NCI-H1436 (cell line): Measurements from ENCODE around the gene SLC2A4RG.
"Not testable (repeated sequence)": the region's sequence is repeated elsewhere in the genome, so short reads cannot be mapped to it uniquely, and the experiment has no call there.

Experiments used
- DNase-seq: peaks from one replicate; lab custom pipeline; 2025; lab: John Stamatoyannopoulos, UW

The SLC2A4RG gene

DNA sequence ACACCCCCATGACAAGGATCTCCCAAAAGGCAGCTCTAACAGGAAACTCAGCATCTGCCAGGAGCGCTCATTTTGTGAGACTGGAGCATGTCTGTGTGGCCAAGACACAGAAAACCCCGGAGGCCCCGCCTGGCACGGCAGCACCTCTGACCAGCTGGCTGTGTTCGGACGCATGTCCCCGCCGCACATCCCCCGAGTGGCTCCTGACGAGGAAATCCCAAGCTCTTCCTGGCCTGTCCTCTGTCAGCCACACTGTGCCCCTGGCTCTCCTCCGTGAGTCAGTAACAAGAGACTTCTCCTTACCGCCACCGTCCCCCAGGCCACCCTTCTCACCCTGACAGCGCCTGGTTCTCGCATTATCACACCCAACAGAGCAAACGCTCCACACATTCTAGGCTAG is 14.4 kb downstream of the SLC2A4RG start:
- DNase-seq, result no peak

DNA sequence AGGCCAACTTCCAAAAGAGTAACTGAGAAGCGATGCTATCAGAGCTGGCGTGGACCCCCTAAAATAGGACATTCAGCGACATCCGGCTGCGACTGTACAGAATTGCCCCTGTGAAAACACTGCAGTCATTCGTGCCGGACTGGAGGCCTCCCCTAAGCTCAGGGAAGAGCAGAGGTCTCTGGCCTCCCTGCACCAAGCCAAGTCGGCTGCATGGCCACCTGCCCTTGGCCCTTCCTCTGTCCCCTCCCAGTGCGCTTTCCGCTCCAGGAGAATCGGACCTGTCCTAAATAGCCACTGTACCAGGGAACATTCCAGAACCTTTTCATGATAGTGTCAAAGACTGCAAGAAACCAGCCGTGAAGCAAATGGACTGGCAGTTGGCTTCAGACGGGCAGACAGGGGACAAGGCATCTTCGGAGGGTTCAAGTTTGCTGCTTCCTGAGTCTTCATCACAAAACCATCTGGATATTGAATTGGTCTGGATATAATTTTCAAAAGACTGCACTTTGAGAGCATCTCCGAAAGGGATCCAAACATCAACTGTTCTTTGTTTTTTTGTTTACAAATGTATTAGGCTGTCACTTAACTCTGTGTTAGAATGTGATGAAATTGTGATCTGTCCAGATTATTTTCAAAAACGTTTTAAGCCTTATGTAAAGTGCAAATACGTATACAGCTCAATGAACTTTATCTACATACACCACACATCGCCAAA is 16.5 kb downstream of the SLC2A4RG start:
- DNase-seq, result no peak

DNA sequence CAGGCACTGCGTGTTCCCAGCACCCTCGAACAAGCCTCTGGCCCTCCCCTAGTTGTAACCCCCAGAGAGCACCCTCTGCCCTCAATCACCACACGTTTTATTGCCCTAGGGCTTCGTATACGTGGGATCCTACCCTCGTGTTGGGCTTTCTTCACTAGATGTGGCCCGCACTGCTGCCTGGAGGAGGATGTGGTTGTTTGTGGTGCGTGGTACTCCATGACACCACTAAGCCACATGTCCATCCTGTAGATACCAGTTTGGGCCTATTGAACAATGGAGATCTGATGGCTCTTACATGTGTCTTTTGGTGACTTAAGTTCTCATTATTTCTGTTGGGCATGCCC is 17.0 kb downstream of the SLC2A4RG start:
- DNase-seq, result no peak

DNA sequence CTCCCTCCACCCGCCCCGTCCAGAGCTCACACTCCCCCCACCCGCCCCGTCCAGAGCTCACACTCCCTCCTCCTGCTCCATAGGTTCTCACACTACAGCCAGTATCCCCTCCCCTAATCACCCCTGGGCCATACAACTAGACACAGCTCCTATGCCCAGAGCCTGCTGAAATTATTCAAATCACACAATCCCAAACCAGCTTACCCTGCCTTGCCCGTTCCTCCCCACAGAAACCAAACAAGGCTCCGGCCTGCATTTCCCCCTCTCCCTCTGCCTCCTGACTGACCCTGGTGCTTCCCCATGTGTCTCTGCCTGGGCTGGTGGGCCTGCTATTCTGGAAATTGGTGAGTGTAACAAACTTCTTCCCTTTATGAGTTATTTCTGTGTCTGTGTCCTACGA is 18.6 kb downstream of the SLC2A4RG start:
- no peak for DNase-seq

DNA sequence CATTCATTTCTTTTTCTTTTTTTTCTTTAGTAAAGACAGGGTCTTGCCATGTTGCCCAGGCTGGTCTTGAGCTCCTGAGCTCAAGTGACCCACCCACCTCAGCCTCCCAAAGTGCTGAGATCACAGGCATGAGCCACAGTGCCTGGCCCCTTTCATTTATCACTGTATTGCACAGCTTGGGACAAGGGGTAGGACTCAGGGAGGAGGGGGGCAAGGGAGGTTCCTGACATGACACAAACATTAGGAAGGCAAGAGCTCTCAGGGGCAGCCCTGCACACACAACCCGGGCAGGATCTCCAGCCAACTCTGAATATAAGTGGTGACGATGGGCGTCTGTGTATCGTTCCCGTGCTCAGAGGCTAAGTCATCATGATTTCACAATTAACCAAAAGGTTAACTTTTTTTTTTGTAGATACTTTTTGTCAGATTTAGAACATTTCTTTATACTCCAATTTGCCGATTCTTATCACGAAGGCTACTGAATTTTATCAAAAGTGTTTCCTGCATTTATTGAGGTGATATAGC is 19.9 kb downstream of the SLC2A4RG start:
- no peak for DNase-seq

DNA sequence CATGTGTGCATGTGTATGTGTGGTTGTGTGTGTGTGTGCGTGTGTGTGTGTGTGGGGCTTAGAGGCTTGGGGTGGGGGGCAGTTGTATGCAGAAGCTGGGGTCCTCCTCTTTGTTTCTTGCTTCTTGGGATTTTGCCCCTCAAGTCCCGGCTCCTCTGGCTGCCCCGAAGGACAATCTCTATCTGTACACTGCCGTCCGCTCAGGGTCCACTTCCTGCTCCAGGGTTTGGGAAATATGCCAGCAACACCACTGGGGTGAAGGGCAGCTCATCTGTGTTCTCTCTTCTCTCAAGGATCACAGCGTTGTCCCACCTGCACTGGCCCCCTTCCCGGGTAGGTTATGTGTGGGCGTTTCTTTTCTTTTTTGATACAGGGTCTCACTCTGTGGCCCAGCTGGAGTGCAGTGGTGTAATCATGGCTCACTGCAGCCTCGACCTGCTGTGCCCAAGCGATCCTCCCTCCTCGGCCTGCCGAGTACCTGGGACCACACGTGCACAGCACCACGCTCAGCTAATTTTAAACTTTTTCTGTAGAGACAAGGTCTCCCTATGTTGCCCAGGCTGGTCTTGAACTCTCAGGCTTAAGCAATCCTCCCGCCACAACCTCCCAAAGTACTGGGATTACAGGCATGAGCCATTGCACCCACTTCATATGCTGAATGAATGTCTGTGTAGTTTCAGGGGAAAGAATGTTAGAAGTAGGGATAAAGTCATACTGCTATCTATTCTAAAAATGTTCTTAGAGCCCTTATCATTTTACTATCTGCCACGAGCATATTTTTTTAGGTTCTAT is 25.7 kb downstream of the SLC2A4RG start:
- DNase-seq, result no peak

DNA sequence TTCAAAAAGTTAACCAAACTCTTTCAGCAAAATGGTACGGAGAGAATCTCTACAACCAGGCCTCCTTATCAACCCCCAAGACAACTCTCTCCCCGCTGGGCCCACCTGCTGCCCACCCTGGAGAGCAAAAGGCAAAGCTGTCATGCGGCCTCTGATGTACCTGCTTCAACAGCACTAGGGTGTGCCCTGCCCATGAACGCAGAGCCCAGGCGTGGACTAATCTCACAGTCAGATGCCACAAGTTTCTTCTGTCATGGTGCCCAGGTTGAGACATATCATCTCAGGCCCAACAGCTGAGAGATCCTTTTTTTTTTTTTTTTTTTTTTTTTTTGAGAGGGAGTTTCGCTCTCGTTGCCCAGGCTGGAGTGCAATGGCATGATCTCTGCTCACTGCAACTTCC is 26.3 kb downstream of the SLC2A4RG start:
- DNase-seq, result no peak

DNA sequence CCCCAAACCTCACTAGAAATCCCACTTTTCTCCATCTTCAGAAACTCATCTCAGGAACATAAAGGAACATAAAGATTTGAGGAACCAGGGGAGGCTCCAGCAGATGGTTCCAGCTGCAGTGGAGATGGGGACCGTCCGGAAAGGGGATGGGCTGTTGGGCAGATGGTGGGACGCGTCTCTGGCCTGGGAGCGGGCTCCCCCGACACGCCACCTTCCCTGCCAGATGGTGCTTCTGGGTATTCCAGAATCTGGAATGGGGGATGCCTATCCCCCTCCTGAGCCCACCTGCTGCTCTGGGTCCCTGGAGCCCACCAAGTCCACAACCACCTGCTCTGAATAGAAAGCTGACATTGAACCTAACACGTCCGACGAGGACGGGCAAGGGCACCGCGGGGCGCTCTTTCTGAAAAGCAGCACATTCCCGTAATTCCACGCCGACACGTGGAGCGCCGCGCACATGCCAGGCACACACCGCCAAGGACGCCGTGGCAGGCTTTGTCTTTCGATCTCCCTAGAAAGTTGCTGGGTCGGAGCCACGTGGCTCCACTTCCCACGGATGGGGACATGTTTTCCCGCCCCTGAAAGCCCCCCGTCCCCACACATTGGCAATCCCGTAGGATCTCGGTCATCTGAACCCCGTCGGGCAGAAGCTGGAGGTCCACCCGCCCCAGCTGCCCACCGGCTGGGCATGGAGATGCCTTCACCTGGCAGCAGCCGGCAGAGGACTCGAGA is 27.3 kb downstream of the SLC2A4RG start:
- DNase-seq, result no peak

DNA sequence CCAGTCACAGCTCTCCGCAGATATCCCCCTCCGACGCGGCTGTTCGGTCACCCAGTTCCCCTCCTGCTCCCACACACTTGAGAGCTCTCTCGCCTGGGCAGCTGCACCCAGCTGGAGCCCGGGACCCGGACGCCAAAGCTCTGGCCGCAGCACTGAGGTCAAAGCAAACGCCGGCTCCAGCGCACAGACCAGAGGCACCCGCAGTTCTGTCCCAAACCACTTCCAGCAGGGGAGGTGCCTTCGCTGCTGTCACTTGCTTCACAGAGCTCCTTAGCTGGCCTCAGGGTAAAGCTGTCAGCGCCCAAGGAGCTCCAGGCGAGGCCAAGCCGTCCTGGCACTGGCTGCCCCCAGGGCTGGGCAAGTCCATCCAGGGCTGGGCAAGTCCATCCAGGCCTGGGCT is 27.9 kb downstream of the SLC2A4RG start:
- DNase-seq, result no peak

DNA sequence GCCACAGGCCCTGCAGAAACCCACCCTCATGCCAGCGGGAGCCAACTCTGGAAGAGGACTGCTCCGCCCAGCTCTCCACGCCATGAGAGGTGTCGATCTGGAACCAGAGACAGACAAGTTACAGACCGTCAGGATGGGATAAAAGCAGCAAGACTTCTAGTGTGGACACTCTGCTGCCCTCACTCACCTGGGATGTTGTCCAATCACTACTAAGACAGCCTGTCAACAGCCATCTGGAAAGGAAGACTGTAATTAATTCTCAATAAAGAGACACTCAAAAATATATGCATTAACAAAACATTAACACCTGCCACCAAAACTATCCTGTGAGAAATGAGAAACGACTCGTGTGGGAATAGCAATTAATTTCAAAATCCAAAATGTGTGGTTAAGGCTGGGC is 28.3 kb downstream of the SLC2A4RG start:
- DNase-seq, result no peak

DNA sequence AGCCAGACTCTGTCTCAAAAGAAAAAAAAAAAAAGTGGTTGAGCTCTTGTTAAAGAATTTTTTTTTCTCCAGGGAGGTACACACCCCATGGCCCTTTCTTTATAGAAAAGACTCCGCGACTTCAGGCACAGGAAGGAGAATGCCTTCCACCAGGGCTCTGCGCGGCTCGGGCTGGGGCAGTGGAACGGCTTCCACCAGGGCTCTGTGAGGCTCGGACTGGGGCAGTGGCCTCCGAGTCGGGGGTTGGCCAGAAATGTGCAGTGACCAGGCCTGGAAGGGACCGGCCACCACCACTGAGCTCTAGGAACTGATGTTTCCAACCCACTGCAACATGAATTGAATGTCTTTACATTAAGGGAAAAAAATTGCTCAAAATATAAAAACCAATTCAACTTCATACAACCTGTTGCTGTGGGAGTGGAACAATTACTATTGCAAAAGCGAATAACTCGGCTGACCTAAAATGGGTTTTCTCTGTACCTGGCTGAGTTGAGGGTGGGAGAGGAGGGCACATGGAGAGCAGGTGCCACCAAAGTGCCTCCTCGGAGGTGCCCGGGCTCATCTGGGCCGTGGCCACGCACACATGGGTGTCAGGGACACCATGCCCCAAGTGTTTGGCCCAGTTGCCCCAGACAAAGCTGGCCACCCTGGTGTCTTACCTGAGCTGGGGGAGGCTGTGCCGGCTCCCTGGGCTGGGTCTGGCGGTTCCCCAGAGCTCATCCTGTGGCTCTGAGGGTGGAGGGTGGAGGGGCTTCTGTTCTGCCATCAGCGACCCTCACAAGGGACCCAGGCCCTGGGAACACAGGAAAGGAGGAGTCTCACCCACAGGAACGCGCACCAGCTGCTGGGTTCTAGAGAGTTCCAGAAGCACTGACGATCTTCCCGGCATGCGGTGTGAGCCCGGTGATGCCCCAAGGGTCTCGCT is 29.3 kb downstream of the SLC2A4RG start:
- DNase-seq, result no peak

DNA sequence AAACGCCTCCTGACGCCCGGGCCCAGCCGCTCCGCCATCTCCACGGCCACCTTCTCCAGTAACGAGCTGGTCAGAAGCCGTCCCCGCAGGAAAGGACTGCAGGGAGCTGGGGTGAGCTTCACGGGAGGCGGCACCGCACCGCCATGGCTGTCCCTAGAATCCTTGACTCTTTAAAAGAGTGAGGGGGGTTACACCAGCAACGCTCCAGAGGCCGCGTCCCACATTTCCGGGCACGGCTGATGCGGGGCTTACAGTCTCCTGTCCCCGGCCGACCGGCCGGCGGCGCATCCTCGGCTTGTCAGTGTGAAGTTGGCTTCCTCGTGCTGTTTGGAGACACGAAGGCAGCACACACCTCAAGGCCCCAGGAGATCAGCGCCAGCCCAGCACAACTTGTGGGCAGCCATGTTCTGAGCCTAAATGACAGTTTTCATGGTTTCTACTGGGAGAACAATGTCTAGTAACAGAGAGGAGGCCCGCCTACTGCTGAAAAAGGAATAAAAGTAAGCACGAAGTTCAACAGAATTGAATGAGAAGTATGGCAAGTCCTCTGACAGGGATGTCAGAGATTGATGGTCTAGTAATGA is 30.4 kb downstream of the SLC2A4RG start:
- no peak for DNase-seq

DNA sequence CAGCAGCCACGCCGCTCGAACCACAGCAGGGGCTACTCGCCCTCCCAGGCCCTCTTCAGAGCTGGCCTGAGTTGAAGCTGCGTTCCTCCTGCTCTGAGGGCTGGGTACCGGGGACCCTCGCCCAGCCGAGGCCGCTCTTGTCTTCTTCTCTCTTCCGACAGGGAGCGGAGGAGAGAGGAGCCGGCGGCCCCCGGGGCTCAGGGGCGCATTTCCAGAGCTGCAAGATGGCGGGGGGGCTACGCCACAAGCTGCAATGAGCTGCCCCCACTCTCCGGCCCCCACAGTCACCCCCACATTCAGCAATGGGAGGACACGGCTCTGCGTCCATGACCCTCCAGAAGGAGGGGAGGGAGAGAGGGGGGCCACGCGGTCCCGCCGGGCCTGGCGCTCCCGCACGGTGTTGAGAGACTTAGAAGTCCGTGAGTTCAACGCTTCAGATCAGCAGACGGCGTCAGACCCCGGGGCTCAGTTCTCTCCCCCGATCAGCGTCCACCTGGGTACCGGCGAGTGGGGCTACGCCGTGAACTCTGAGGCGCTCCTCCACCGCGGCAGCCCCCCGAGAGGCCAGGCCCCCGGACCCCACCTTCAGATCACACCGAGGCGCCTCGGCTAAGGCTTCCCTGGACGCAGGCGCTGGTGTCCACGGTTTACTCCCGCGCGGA is 31.6 kb downstream of the SLC2A4RG start:
- no peak for DNase-seq

DNA sequence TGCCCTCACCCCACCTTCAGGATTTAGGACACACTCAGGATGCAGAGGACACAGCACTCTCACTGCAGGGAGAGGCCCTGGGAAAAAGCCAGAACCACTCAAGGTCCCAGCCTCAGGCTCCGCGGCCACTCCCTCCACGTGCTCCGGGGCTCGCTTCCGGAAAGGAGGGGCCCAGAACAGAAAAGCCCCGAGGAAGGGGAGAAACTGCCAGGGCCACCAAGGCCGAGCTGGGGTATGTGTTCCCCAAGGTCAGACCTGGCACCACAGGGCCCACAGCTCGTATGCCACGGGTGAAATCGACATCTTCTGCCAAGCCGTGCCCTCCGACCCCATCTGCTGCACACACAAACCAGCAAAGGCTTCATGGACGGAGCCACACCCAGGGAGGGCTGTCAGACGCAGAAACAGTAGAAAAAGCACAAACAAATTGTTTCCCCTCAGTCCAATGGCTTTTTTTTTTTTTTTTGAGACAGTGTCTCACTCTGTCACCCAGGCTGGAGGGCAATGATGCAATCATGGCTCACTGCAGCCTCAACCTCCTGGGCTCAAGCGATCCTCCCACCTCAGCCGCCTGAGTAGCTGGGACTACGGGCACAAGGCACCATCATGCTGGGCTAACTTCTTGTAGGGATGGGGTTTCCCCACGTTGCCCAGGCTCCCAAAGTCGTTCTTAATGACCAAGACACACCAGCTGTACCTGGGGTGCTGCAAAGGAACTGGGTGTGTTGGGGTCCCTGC is 33.4 kb downstream of the SLC2A4RG start:
- no peak for DNase-seq

DNA sequence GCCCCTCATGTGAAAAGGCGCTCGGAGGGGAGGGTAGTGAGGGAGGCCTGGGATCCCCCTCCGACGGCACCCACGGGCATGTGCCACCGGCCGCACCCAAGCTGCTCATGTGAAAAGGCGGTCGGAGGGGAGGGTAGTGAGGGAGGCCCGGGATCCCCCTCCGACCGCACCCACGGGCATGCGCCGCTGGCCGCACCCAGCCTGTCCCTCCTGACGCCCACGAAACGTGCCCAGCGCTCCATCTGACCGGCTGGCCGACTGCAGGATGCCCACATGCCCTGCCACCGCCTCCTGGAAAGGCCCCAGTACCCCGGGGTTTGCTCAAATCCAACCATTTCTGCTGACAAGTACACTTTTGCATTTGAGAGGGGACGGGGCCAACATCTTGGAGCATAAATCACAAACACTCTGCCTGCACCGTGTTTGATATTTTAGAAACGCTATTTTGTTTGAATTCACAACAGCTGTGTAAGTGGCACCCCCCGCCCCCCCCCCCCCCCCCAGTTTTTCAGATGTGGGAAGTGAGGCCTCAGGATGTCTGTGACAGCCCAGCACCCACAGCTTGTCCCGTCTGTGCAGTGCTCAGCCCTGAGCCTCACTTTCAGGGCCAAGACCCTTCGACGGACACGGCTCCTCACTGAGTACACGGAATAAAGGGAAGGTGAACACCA is 34.1 kb downstream of the SLC2A4RG start:
- no peak for DNase-seq

DNA sequence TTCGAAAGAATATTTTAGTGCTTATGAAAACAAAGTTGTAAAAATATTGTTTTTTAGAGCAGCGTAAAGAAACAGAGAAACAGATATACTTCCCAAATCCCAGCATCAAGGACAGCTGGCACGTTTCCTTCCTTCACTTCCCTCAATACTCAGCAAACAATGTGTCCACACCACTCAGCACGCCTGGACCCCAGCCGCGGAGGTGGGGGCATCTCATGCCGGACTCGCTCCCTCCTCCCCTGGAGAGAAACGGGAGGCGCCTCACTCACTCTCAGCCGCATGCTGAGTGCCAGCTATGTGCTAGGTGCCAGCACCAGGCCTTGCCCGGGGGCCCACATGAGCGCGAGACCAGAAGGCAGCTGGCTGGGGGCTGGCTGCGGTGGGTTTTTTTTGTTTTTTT is 34.7 kb downstream of the SLC2A4RG start:
- DNase-seq, result no peak

DNA sequence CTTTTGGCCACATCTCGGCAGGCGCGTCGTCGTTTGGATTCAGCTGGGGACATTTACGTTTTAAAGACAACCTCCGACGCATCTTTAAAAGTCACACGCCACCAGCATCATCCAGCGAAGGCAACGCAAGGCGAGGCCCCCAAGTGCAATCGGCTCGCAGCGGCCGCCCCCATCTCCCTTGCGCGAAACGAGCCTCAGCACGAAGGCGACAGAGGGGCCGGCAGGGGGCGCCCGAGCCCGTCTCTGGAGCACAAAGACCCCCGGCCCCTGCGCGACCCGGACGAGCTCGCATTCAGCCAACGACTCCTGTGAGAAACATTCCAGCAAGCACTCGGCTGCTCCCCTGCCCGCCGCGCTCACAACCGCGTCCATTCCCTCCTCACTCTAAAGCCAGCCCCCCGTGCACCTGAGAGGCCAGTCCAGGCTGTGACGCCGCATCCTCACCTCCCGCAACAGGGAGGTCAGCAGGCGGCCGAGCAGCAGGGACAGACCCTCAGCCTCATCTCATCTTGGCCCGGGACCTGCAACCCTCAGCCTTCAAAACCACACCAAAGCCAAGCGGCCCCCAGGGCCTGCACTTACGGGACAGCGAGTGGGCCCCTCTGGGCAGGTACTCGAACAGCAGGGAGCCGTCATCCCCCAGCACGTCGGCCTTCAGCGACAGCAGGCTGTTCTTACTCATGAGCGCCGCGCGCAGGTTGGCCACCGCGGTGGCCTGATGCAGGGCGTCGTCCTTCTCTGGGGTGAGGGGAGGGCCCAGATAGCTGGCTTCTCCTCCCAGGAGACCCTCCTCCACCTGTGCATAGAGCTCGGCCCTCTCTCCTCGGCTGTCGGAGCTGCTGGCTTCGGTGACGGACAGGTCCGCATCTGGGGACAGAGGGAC is 35.8 kb downstream of the SLC2A4RG start:
- DNase-seq, result peak; percentile 52

DNA sequence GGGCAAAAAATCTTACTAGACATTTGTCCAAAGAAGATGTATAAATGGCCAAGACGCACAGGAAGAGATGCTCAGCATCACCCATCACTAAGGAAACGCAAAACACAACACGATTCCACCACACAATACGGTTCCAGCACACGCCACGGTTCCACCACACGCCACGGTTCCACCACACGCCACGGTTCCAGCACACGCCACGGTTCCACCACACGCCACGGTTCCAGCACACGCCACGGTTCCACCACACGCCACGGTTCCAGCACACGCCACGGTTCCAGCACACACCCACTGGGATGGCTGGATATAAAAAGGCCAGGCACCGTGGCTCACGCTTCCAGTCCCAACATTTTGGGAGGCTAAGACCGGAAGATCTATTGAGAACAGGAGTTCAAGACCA is 37.3 kb downstream of the SLC2A4RG start:
- not testable (repeated sequence) for DNase-seq

DNA sequence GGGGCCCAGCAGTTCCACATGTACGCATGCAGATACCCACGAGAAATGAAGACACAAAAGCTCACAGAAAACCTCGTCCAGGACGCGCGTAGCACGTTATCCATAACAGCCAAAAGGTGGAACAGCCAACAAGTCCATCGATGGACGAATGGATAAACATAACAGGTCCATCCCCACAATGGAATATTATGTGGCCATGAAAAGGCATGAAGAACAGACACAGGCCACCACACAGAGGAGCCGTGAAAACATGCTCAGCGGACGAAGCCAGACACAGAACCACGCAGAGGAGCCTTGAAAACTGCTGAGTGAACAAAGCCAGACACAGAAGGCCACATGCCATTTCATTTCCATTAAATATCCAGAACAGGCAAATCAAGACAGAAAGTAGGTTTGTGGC is 38.0 kb downstream of the SLC2A4RG start:
- no peak for DNase-seq
